GM19395 (cell line): ENCODE results near the gene C17orf75.
"Not testable (repeated sequence)": the region's sequence is repeated elsewhere in the genome, so short reads cannot be mapped to it uniquely, and the experiment has no call there.

Source experiments
- ATAC-seq: cut with Tn5 transposase; IDR thresholded peaks from one replicate; pipeline ENCODE4 v1.9.1; 2021; ENCODE audit warnings: mild to moderate bottlenecking, moderate library complexity; ENCODE audit not compliant: unreplicated experiment

C17orf75 gene

GRCh38 chr17:32341857-32342602, at the start of gene C17orf75:
Gene C17orf75, minus strand, starts transcription at chr17:32342173. Its CDS starts 34 bp downstream, at chr17:32342139.
- peak; percentile 74 for ATAC-seq

- ATAC-seq = no peak
These were observed 46.9 kb upstream of the C17orf75 start for GRCh38 chr17:32388613-32389459.

- not testable (repeated sequence) for ATAC-seq
These were observed 46.2 kb upstream of the C17orf75 start for GRCh38 chr17:32388128-32388527.

- no peak for ATAC-seq
These were observed 44.9 kb upstream of the C17orf75 start for GRCh38 chr17:32386844-32387243.

GRCh38 chr17:32385971-32386370, 44.0 kb upstream of the C17orf75 start:
- no peak for ATAC-seq

GRCh38 chr17:32385121-32385520, 43.1 kb upstream of the C17orf75 start:
- ATAC-seq = no peak

GRCh38 chr17:32383926-32384434, 42.0 kb upstream of the C17orf75 start:
- ATAC-seq = no peak

GRCh38 chr17:32382526-32383223, 40.7 kb upstream of the C17orf75 start:
- no peak for ATAC-seq

- ATAC-seq = no peak
These were observed 28.5 kb upstream of the C17orf75 start for GRCh38 chr17:32370426-32370825.

- no peak for ATAC-seq
These were observed 19.3 kb upstream of the C17orf75 start for GRCh38 chr17:32361270-32361669.

GRCh38 chr17:32357615-32358014, 15.6 kb upstream of the C17orf75 start:
- ATAC-seq = no peak

GRCh38 chr17:32356750-32357149, 14.8 kb upstream of the C17orf75 start:
- no peak for ATAC-seq

GRCh38 chr17:32356378-32356743, 14.4 kb upstream of the C17orf75 start:
- no peak for ATAC-seq

- no peak for ATAC-seq
These were observed 13.8 kb upstream of the C17orf75 start for GRCh38 chr17:32355649-32356377.

- ATAC-seq = not testable (repeated sequence)
These were observed 10.8 kb upstream of the C17orf75 start for GRCh38 chr17:32352734-32353133.

- ATAC-seq = peak; percentile 7
These were observed 8.9 kb upstream of the C17orf75 start for GRCh38 chr17:32350666-32351418.

- peak; percentile 85 for ATAC-seq
These were observed 8.1 kb upstream of the C17orf75 start, which contains the start of gene ZNF207 for GRCh38 chr17:32349854-32350665. Gene ZNF207, plus strand, starts transcription at chr17:32350157. Its CDS starts 129 bp downstream, at chr17:32350286.

- ATAC-seq = no peak
These were observed 7.5 kb upstream of the C17orf75 start for GRCh38 chr17:32349503-32349853.

- ATAC-seq = no peak
These were observed 6.5 kb upstream of the C17orf75 start for GRCh38 chr17:32348483-32348800.
